Activated CD4-positive, alpha-beta T cell treated with anti-CD3 and anti-CD28 coated beads for 24 hours (primary cell): Measurements from ENCODE around the gene AKAP7.

ENCODE experiments used
- DNase-seq, 2 donors: peaks; one replicate each; pipeline ENCODE4 v3.0.0-alpha.2; 2020; ENCODE audit warnings: low read depth in 2 of 2

The AKAP7 gene

GRCh38 chr6:131199568-131200272, 64.5 kb downstream of the AKAP7 start:
- peak; percentile 24 to 56 for DNase-seq

GRCh38 chr6:131205481-131206244, 70.4 kb downstream of the AKAP7 start:
- DNase-seq, result no peak

GRCh38 chr6:131206463-131207251, 71.4 kb downstream of the AKAP7 start:
- no peak for DNase-seq

- DNase-seq, result no peak
Measured at GRCh38 chr6:131208787-131209186, 73.5 kb downstream of the AKAP7 start.

GRCh38 chr6:131210469-131210868, 75.2 kb downstream of the AKAP7 start:
- DNase-seq, result no peak

- DNase-seq, result no peak
Measured at GRCh38 chr6:131212024-131212423, 76.8 kb downstream of the AKAP7 start.

- DNase-seq, result no peak
Measured at GRCh38 chr6:131212913-131213312, 77.6 kb downstream of the AKAP7 start.

GRCh38 chr6:131213501-131213990, 78.3 kb downstream of the AKAP7 start:
- DNase-seq, result no peak

- DNase-seq, result no peak
Measured at GRCh38 chr6:131215219-131215618, 80.0 kb downstream of the AKAP7 start.

GRCh38 chr6:131216246-131216645, 81.0 kb downstream of the AKAP7 start:
- no peak for DNase-seq

- DNase-seq, result no peak
Measured at GRCh38 chr6:131222773-131223172, 87.5 kb downstream of the AKAP7 start.

GRCh38 chr6:131223416-131223815, 88.1 kb downstream of the AKAP7 start:
- no peak for DNase-seq

- DNase-seq, result no peak
Measured at GRCh38 chr6:131225127-131225526, 89.9 kb downstream of the AKAP7 start.

GRCh38 chr6:131225959-131226358, 90.7 kb downstream of the AKAP7 start:
- no peak for DNase-seq

- DNase-seq, result no peak
Measured at GRCh38 chr6:131226459-131227157, 91.3 kb downstream of the AKAP7 start.

- no peak for DNase-seq
Measured at GRCh38 chr6:131227158-131227543, 91.9 kb downstream of the AKAP7 start.

GRCh38 chr6:131231103-131231502, 95.8 kb downstream of the AKAP7 start:
- DNase-seq, result no peak

GRCh38 chr6:131231891-131232290, 96.6 kb downstream of the AKAP7 start:
- DNase-seq, result no peak

GRCh38 chr6:131244942-131245341, 109.7 kb downstream of the AKAP7 start:
- DNase-seq, result no peak

- DNase-seq, result peak in 1 of 2 donors; percentile 10
Measured at GRCh38 chr6:131250122-131250521, 114.9 kb downstream of the AKAP7 start.

- no peak for DNase-seq
Measured at GRCh38 chr6:131250936-131251335, 115.7 kb downstream of the AKAP7 start.
